ENCODE measurements around the gene ANKRD12.

- TF ChIP-seq, protein P1, sequence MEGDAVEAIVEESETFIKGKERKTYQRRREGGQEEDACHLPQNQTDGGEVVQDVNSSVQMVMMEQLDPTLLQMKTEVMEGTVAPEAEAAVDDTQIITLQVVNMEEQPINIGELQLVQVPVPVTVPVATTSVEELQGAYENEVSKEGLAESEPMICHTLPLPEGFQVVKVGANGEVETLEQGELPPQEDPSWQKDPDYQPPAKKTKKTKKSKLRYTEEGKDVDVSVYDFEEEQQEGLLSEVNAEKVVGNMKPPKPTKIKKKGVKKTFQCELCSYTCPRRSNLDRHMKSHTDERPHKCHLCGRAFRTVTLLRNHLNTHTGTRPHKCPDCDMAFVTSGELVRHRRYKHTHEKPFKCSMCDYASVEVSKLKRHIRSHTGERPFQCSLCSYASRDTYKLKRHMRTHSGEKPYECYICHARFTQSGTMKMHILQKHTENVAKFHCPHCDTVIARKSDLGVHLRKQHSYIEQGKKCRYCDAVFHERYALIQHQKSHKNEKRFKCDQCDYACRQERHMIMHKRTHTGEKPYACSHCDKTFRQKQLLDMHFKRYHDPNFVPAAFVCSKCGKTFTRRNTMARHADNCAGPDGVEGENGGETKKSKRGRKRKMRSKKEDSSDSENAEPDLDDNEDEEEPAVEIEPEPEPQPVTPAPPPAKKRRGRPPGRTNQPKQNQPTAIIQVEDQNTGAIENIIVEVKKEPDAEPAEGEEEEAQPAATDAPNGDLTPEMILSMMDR (IDR thresholded peaks at IDR 0.05; ENCODE audit: insufficient read depth, low read length, poor library complexity, severe bottlenecking) = no peak
- no peak for TF ChIP-seq EZH2phosphoT487 (conservative IDR thresholded peaks at IDR 0.05; ENCODE audit: low read length)
These were observed 95.4 kb downstream of the ANKRD12 start for GRCh38 chr18:9231852-9232486.
